OCI-LY7 (cell line): ENCODE data around the gene ZFYVE28. TPM values are rescaled to one million over a fixed set of nuclear protein-coding genes. Genes with fewer than 3 reads are reported as not detected.

Experiments used
- BruUV-seq: library from RNA; stranded (reverse); fragments of 400-500 nt; replicated peaks from 2 replicates; lab custom pipeline; 2021; lab: Mats Ljungman, UMichigan
- CTCF ChIA-PET: fragments of 300-600 bp; sonication (Branson Sonifier 250); formaldehyde crosslinking; loops from one replicate; lab custom pipeline; 2022; ENCODE audit warnings: antibody characterized with exemption; ENCODE audit not compliant: unreplicated experiment; lab: Charles Lee
- POLR2A ChIA-PET: fragments of 300-600 bp; sonication (Branson Sonifier 250); formaldehyde crosslinking; loops from one replicate; lab custom pipeline; 2022; ENCODE audit warnings: antibody characterized with exemption; lab: Charles Lee
- DNase-seq: peaks from one replicate; pipeline ENCODE4 v3.0.0-alpha.2; 2015; ENCODE audit warnings: low spot score
- H2AFZ ChIP-seq: fragments of 200-600 bp; sonication (generic), shearing (Covaris generic); 2 replicates; pipeline ENCODE4 v1.6.1; 2014; ENCODE audit warnings: mild to moderate bottlenecking, antibody characterized with exemption, low read length, moderate library complexity
- H3K27ac ChIP-seq: fragments of 200-600 bp; sonication (generic); 2 replicates; pipeline ENCODE4 v1.5.1; 2014; ENCODE audit warnings: mixed run types, low read depth, mild to moderate bottlenecking, moderate library complexity, low read length, inconsistent platforms; ENCODE audit not compliant: poor library complexity, severe bottlenecking
- H3K36me3 ChIP-seq: fragments of 200-600 bp; sonication (generic); 2 replicates; pipeline ENCODE4 v1.6.1; 2014; ENCODE audit warnings: mild to moderate bottlenecking, antibody characterized with exemption, low read length, moderate library complexity, mixed read lengths; ENCODE audit not compliant: insufficient read depth
- H3K4me1 ChIP-seq: fragments of 200-600 bp; sonication (generic); 2 replicates; pipeline ENCODE4 v1.5.1; 2014; ENCODE audit warnings: mild to moderate bottlenecking, low read length; ENCODE audit not compliant: insufficient read depth, poor library complexity, severe bottlenecking
- H3K4me2 ChIP-seq: fragments of 200-600 bp; sonication (generic); 2 replicates; pipeline ENCODE4 v1.6.1; 2014; ENCODE audit warnings: mild to moderate bottlenecking, low read length
- H3K4me3 ChIP-seq: fragments of 200-600 bp; sonication (generic); 2 replicates; pipeline ENCODE4 v1.5.1; 2014; ENCODE audit warnings: mild to moderate bottlenecking, low read depth, low read length; ENCODE audit not compliant: poor library complexity, severe bottlenecking
- H3K79me2 ChIP-seq: fragments of 200-600 bp; sonication (generic); 2 replicates; pipeline ENCODE4 v1.6.1; 2016; ENCODE audit warnings: low read depth, mild to moderate bottlenecking, low read length, moderate library complexity, mixed read lengths; ENCODE audit not compliant: insufficient read depth
- H3K9me2 ChIP-seq: fragments of 200-600 bp; sonication (generic); 2 replicates; pipeline ENCODE4 v1.6.1; 2016; ENCODE audit warnings: mild to moderate bottlenecking, low read length, mixed read lengths; ENCODE audit not compliant: insufficient read depth
- H3K9me3 ChIP-seq: fragments of 200-600 bp; sonication (generic); 2 replicates; pipeline ENCODE4 v1.6.1; 2014; ENCODE audit warnings: mild to moderate bottlenecking, mixed run types, low read length, mixed read lengths
- H4K20me1 ChIP-seq: fragments of 200-600 bp; sonication (generic); 2 replicates; pipeline ENCODE4 v1.6.1; 2014; ENCODE audit warnings: mild to moderate bottlenecking, antibody characterized with exemption, low read length, moderate library complexity, mixed read lengths; ENCODE audit not compliant: insufficient read depth
- CTCF ChIP-seq: fragments of 200-600 bp; sonication (generic); conservative IDR thresholded peaks from 2 replicates; pipeline ENCODE4 v1.5.1; 2014; ENCODE audit warnings: mild to moderate bottlenecking, antibody characterized with exemption, low read length, moderate library complexity, mixed read lengths
- EZH2phosphoT487 ChIP-seq: fragments of 200-600 bp; sonication (generic); IDR thresholded peaks from 2 replicates; pipeline ENCODE4 v1.6.1; 2018; ENCODE audit warnings: low read depth, borderline replicate concordance, mild to moderate bottlenecking, mixed run types, antibody characterized with exemption, low read length, moderate library complexity, mixed read lengths
- intact Hi-C: fragments of 100-400 bp; cut with micrococcal nuclease; formaldehyde crosslinking; loops from one replicate; pipeline ENCODE4 v1.10.0; 2022; ENCODE audit not compliant: unreplicated experiment
- total RNA-seq, 2 experiments: library from RNA; depleted of rRNA in 1 of 2; stranded (reverse); fragments of >200 nt in 1 of 2; shearing (Covaris generic) in 1 of 2; gene quantifications; 2 replicates each; pipeline ENCODE4 v1.2.3, GENCODE V29; 2014 to 2022

The ZFYVE28 gene
- total RNA-seq, 2 experiments from 2014 or later, result 0.32 TPM; not detected in 1

- Histone ChIP-seq H2AFZ (no peak within 1 kb of the TSS), H3K9me3 (no peaks in the 10 kb centered on the region), H4K20me1 (no peaks in the 10 kb centered on the region), H3K4me2 (peak within 1 kb of the TSS; percentile 78), H3K27ac (no peak within 1 kb of the TSS), H3K4me3 (peak within 1 kb of the TSS; percentile 66), H3K9me2 (no peaks in the 10 kb centered on the region), H3K4me1 (peaks cover 19% of the 10 kb centered on the region), H3K36me3 (no peaks in the 10 kb centered on the region), H3K79me2 (no peaks in the 10 kb centered on the region)
- TF ChIP-seq CTCF, result peak; percentile 54
- no peak for TF ChIP-seq EZH2phosphoT487
- CTCF ChIA-PET, result interaction anchor here (1.0 kb wide), 1 partner anchor 123 kb away, joined by 3 read pairs; no protein-coding TSS in a partner anchor
- BruUV-seq, result no TSS peak
- intact Hi-C loops, result loop anchor here (1.0 kb wide), 1 partner anchor 26 kb away; no protein-coding TSS in a partner anchor
- DNase-seq, result peak; percentile 96
- POLR2A ChIA-PET, result interaction anchor here (0.8 kb wide), 1 partner anchor 545 kb away, joined by 4 read pairs; the partner anchor contains the start of gene GRK4
These were observed 466 bp upstream of the ZFYVE28 start, which contains the start of gene CFAP99 for GRCh38 chr4:2418650-2419571. Gene CFAP99, plus strand, starts transcription at chr4:2418955.

DNA sequence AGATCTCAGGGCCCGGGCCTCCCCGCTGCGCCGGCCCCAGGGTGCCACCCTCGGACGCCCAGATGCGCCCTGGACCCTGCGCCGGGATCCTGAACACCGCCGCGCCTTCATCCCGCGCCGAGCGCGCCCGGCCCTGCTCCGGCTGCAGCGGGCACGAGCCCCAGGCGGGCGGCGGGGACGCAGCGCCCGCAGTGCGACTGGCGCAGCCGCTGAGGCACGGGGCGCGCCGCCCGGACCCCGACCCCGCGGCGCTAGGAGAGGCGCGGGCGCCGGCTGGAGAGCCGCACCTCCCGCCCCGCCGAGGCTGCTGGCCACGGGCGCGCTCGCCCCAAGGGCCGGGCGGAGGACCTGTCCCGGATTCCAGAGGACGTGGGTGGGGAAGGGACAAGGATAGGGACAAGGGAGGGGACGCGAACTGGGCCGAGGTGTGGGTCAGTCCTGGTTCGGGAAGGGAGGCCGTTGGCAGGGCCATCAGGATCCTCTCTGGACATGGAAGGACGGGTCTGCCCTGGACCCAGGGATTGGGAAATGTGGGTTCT, 1.1 kb downstream of the ZFYVE28 start:
- no peak for DNase-seq
- POLR2A ChIA-PET, result no interaction called here

More for the DNA sequence above, 1.1 kb downstream of the ZFYVE28 start:
- Histone ChIP-seq H3K36me3 (no peaks in the 10 kb centered on the region), H2AFZ (no peak overlapping the region), H3K4me2 (no peak overlapping the region), H3K9me2 (no peaks in the 10 kb centered on the region), H4K20me1 (no peaks in the 10 kb centered on the region), H3K9me3 (no peaks in the 10 kb centered on the region), H3K4me1 (peaks cover 31% of the 10 kb centered on the region), H3K4me3 (no peak overlapping the region), H3K27ac (no peak overlapping the region), H3K79me2 (no peaks in the 10 kb centered on the region)
- CTCF ChIA-PET, result no interaction called here
- TF ChIP-seq CTCF, result no peak
- no peak for TF ChIP-seq EZH2phosphoT487
- intact Hi-C loops, result no loop called here
- no TSS peak for BruUV-seq
